ENCODE measurements around the gene COL4A5. TPM values are rescaled to one million over a fixed set of nuclear protein-coding genes. Genes with fewer than 3 reads are reported as not detected.

Gene COL4A5
- total and polyA plus RNA-seq, 2 of the 13 experiments (the other 11 are each of a cell fraction or from before 2014, with no cell fraction given): 39.5 to 45.5 TPM

- no peak for TF ChIP-seq USF2 (IDR thresholded peaks at IDR 0.05; ENCODE audit: low read depth, low read length)
- no peak for TF ChIP-seq USF2 (CRISPR knock-in tag; IDR thresholded peaks at IDR 0.05; ENCODE audit: borderline replicate concordance)
Observed at GRCh38 chrX:108412783-108413182, 26.9 kb upstream of the COL4A5 start (continued).

- no peak for ATAC-seq
- no peak overlapping the region for H2AFZ ChIP-seq (ENCODE audit: low read length)
- H3K9ac ChIP-seq (ENCODE audit: insufficient read depth, low read depth, low read length): no peak overlapping the region
- no peak overlapping the region for H3K4me2 ChIP-seq (ENCODE audit: low read depth, low read length)
- no peaks in the 10 kb centered on the region for H3K27me3 ChIP-seq (ENCODE audit: control insufficient read depth in 1 of 2, insufficient read depth in 2 of 2, low read length in 2 of 2)
- no peaks in the 10 kb centered on the region for H3K4me1 ChIP-seq (ENCODE audit: insufficient read depth, low read length)
- intact Hi-C loops (cut with micrococcal nuclease; ENCODE audit: unreplicated experiment): no loop called here
- no peak for FAIRE-seq
- H3K36me3 ChIP-seq (replicated peaks in 1 of 2; ENCODE audit: control insufficient read depth in 1 of 2, insufficient read depth in 2 of 2, low read length in 2 of 2): no peaks in the 10 kb centered on the region
- POLR2A ChIA-PET: no interaction called here
- DNase-seq (ENCODE audit: low spot score): no peak
- TF ChIP-seq ZNF333 (CRISPR knock-in tag; IDR thresholded peaks at IDR 0.05; ENCODE audit: borderline replicate concordance) (no peak), PRDM15 (CRISPR knock-in tag; IDR thresholded peaks at IDR 0.05) (no peak), ZSCAN31 (CRISPR knock-in tag; IDR thresholded peaks at IDR 0.05; ENCODE audit: low read depth) (no peak), MAFG (CRISPR knock-in tag; IDR thresholded peaks at IDR 0.05) (no peak), GZF1 (CRISPR knock-in tag; IDR thresholded peaks at IDR 0.05) (no peak)
- H3K9me3 ChIP-seq (ENCODE audit: low read length): no peaks in the 10 kb centered on the region
- in situ Hi-C loops (cut with HindIII; ENCODE audit: extremely low pct_ligation_motif_present, low pct_unique_long_range_greater_than_20kb): no loop called here
- no peak overlapping the region for H3K4me3 ChIP-seq (replicated peaks in 1 of 3; ENCODE audit: insufficient read depth in 1 of 3, low read depth in 2 of 3, low read length in 3 of 3)
- CTCF ChIA-PET (ENCODE audit: low intra/inter-chr PET ratio, low total read pairs): no interaction called here
- 94% methylated on average over 1 of the region's 1 CpG for WGBS (ENCODE audit: low lambda C conversion rate)
- no TSS peak for BruUV-seq (replicated peaks)
- no peaks in the 10 kb centered on the region for H4K20me1 ChIP-seq (ENCODE audit: insufficient read depth, low read length)
- H3K79me2 ChIP-seq (ENCODE audit: insufficient read depth, low read length): no peaks in the 10 kb centered on the region
- no peak overlapping the region for H3K27ac ChIP-seq (ENCODE audit: extremely low read length, insufficient read depth, low read length)
Observed at GRCh38 chrX:108415146-108415545, 24.5 kb upstream of the COL4A5 start.

Measured in HepG2 (cell line).